Activated naive CD8-positive, alpha-beta T cell (primary cell): ENCODE data around the gene PAN3.

Experiments used
- H3K27ac Mint-ChIP-seq: one replicate; pipeline ENCODE4 v1.8.0; 2021; ENCODE audit warnings: mixed read lengths
- H3K27me3 Mint-ChIP-seq: one replicate; pipeline ENCODE4 v1.8.0; 2021; ENCODE audit warnings: mixed read lengths
- H3K36me3 Mint-ChIP-seq: one replicate; pipeline ENCODE4 v1.8.0; 2021; ENCODE audit warnings: mixed read lengths
- H3K4me1 Mint-ChIP-seq: one replicate; pipeline ENCODE4 v1.8.0; 2021; ENCODE audit warnings: low read depth, mixed read lengths
- H3K4me3 Mint-ChIP-seq: one replicate; pipeline ENCODE4 v1.8.0; 2021; ENCODE audit warnings: mild to moderate bottlenecking, mixed read lengths
- H3K9me3 Mint-ChIP-seq: one replicate; pipeline ENCODE4 v1.8.0; 2021; ENCODE audit warnings: low read depth, mixed read lengths

Gene PAN3

GRCh38 chr13:28339419-28339818, 201.1 kb downstream of the PAN3 start:
- Mint-ChIP-seq H3K9me3 (no peaks in the 10 kb centered on the region), H3K27ac (no peak overlapping the region), H3K36me3 (peaks cover 2% of the 10 kb centered on the region), H3K27me3 (peaks cover 2% of the 10 kb centered on the region), H3K4me3 (no peak overlapping the region), H3K4me1 (peaks cover 1% of the 10 kb centered on the region)

- peaks cover 2% of the 10 kb centered on the region for H3K36me3 Mint-ChIP-seq
- no peak overlapping the region for H3K27ac Mint-ChIP-seq
- peaks cover 3% of the 10 kb centered on the region for H3K27me3 Mint-ChIP-seq
- H3K4me3 Mint-ChIP-seq: no peak overlapping the region
- H3K9me3 Mint-ChIP-seq: no peaks in the 10 kb centered on the region
- H3K4me1 Mint-ChIP-seq: peaks cover 1% of the 10 kb centered on the region
Measured at GRCh38 chr13:28340272-28340793, 202.0 kb downstream of the PAN3 start.

- peaks cover 2% of the 10 kb centered on the region for H3K36me3 Mint-ChIP-seq
- H3K4me3 Mint-ChIP-seq: no peak overlapping the region
- H3K27ac Mint-ChIP-seq: no peak overlapping the region
- H3K9me3 Mint-ChIP-seq: no peaks in the 10 kb centered on the region
- peaks cover 4% of the 10 kb centered on the region for H3K4me1 Mint-ChIP-seq
- peaks cover 3% of the 10 kb centered on the region for H3K27me3 Mint-ChIP-seq
Measured at GRCh38 chr13:28342251-28342650, 203.9 kb downstream of the PAN3 start.

GRCh38 chr13:28344163-28344562, 205.8 kb downstream of the PAN3 start:
- Mint-ChIP-seq H3K9me3 (no peaks in the 10 kb centered on the region), H3K4me3 (no peak overlapping the region), H3K27me3 (peaks cover 3% of the 10 kb centered on the region), H3K4me1 (peaks cover 14% of the 10 kb centered on the region), H3K36me3 (peaks cover 2% of the 10 kb centered on the region), H3K27ac (no peak overlapping the region)
